Stimulated activated CD8-positive, alpha-beta memory T cell treated with anti-CD3 and anti-CD28 coated beads, Interleukin-15, amount 100 ng/mL, for 48 hours (primary cell): ENCODE data around the gene CEP120.

Source experiments
- DNase-seq, 2 donors: peaks; one replicate each; pipeline ENCODE4 v3.0.0-alpha.2; 2020; ENCODE audit warnings: low read depth in 2 of 2

The CEP120 gene

GRCh38 chr5:123299136-123299535 is 124.1 kb downstream of the CEP120 start:
- DNase-seq, result no peak

GRCh38 chr5:123298335-123299030 is 124.7 kb downstream of the CEP120 start:
- DNase-seq, result no peak

- no peak for DNase-seq
Observed at GRCh38 chr5:123297866-123298265, 125.3 kb downstream of the CEP120 start.

DNA sequence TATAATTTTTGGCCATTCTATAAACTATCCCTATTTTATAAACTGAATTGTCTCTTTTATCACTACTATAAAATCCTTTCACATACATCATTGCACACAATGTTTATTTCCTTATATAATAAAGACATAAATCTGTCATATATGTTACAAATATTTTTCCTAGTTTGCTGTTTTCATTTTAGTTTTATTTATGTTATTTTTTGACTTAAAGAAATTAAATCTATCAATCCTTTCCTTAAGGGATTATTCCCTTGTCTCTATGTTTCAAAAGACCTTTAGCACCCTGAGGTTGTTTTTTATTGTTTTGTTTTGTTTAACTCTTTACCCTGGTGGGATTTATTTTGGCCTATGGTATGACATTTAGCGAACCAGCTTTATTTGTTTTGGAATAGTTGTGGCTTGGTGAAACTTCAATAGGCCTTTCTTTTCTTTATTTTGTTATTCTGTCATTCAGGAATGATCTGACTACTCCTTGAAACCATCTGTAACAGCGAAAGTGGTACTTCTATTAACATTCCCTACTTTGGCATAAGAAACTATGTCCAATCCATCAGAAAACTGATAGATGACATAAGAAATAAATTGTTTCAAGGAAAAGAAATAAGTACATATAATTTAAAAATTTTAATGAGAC is 125.9 kb downstream of the CEP120 start:
- no peak for DNase-seq
